HepG2 (cell line): ENCODE data around the gene VSIR.

Experiments used
- CTCF ChIP-seq: sonication (generic); formaldehyde crosslinking; IDR thresholded peaks from 2 replicates; pipeline ENCODE4 v1.5.0; 2020; ENCODE audit warnings: mild to moderate bottlenecking, missing genetic modification reagents, moderate library complexity
- HCFC1 ChIP-seq: fragments of 150-350 bp; IDR thresholded peaks from 2 replicates; pipeline ENCODE4 v1.6.1; 2014; ENCODE audit warnings: low read depth, low read length
- MNT ChIP-seq: fragments of 450-650 bp; IDR thresholded peaks from 2 replicates; pipeline ENCODE4 v1.6.1; 2016
- POLR2AphosphoS5 ChIP-seq: IDR thresholded peaks from 2 replicates; pipeline ENCODE4 v1.6.1; 2012; ENCODE audit warnings: low read depth, low read length
- SRSF9 ChIP-seq: fragments of 200-400 bp; formaldehyde crosslinking; IDR thresholded peaks from 2 replicates; pipeline ENCODE4 v1.6.1; 2018; ENCODE audit warnings: borderline replicate concordance, mild to moderate bottlenecking, low read depth, low read length; ENCODE audit not compliant: insufficient read depth, poor library complexity, severe bottlenecking
- TGIF2 ChIP-seq: IDR thresholded peaks from 2 replicates; pipeline ENCODE4 v1.6.1; 2016; ENCODE audit warnings: control low read depth, missing compliant biosample characterization
- THAP7 ChIP-seq: sonication (generic); formaldehyde crosslinking; IDR thresholded peaks from 2 replicates; pipeline ENCODE4 v1.8.1; 2023; ENCODE audit warnings: mild to moderate bottlenecking, missing genetic modification reagents
- ZBTB7A ChIP-seq: sonication (generic); formaldehyde crosslinking; IDR thresholded peaks from 2 replicates; pipeline ENCODE4 v1.8.0; 2022; ENCODE audit warnings: mild to moderate bottlenecking, missing genetic modification reagents
- ZNF18 ChIP-seq: sonication (generic); formaldehyde crosslinking; IDR thresholded peaks from 2 replicates; pipeline ENCODE4 v1.8.0; 2022; ENCODE audit warnings: mild to moderate bottlenecking, missing genetic modification reagents; ENCODE audit not compliant: insufficient replicate concordance
- ZNF280B ChIP-seq: sonication (generic); formaldehyde crosslinking; IDR thresholded peaks from 2 replicates; pipeline ENCODE4 v1.5.0; 2020; ENCODE audit warnings: missing genetic modification reagents, mild to moderate bottlenecking, borderline replicate concordance
- ZNF33B ChIP-seq: sonication (generic); formaldehyde crosslinking; IDR thresholded peaks from 2 replicates; pipeline ENCODE4 v1.5.1; 2020; ENCODE audit warnings: mild to moderate bottlenecking, missing genetic modification reagents

- TF ChIP-seq CTCF (CRISPR knock-in tag) (no peak), TGIF2 (CRISPR knock-in tag) (no peak), SRSF9 (no peak), POLR2AphosphoS5 (no peak), ZNF280B (CRISPR knock-in tag) (no peak), ZNF33B (CRISPR knock-in tag) (no peak), ZBTB7A (no peak), THAP7 (CRISPR knock-in tag) (no peak), HCFC1 (no peak), MNT (no peak), ZNF18 (no peak)
These were observed 24.9 kb upstream of the VSIR start for GRCh38 chr10:71798308-71798624.
